ENCODE measurements around the gene CYTL1.
"Not testable (repeated sequence)": the region's sequence is repeated elsewhere in the genome, so short reads cannot be mapped to it uniquely, and the experiment has no call there.

CYTL1 gene

GRCh38 chr4:5033281-5033841 is 14.1 kb upstream of the CYTL1 start:
- DNase-seq (ENCODE audit: low read depth), result no peak

DNA sequence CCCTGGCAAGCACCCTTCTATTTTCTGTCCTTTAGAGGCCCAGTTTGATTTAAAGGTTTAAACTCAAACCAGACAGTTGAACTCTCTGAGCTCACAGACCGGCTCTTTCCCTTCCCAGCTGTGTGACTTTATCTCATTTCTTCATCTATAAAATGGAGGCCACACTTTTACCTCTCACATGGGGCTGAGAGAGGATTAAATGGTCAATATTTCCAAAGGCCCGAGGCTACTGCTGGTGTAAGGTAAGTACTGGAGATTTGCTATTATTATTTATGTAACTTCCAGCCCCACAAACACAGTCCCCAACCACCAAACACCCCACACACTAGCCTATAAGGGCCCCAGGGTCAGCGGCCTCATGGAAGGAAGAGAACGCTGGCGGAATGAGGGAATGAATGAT is 13.6 kb upstream of the CYTL1 start:
- DNase-seq (ENCODE audit: low read depth), result no peak

DNA sequence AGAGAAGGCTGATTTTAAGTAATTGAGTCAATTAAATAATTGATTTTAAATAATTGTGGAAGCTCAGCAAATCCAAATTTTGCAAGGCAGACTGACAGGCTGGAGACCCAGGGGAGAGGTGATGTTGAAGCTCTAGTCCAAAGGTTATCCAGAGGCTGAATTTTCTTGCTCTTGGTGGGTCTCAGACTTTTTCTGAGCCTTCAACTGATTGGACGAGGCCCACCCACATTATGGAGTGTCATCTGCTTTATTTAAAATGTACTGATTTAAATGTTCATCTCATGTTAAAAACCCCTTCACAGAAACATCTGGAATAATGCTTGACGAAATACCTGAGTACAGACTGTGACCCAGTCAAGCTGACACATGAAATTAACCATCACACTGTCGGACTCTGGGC is 11.7 kb upstream of the CYTL1 start:
- no peak for DNase-seq (ENCODE audit: low read depth)

- DNase-seq (ENCODE audit: low read depth), result no peak
These were observed 11.0 kb upstream of the CYTL1 start for GRCh38 chr4:5030221-5030620.

GRCh38 chr4:5029447-5029846 is 10.2 kb upstream of the CYTL1 start:
- DNase-seq (ENCODE audit: low read depth), result no peak

DNA sequence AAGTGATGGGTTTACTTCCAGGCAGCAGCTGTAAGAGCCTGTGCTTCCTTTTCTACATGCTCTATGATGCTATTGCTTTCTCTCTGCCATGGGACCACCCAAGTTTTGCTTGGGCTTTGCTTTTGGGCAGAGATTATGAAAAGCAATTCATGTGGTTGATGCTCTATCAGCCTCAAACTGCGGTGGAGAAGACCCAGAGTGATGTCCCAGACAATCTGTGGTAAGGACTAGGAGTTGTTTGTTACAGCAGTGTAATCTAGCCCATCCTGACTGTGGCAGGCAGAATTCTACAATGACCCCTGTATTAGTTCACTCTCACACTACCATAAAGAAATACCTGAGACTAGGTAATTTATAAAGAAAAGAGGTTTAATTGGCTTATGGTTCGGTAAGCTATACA is 9.2 kb upstream of the CYTL1 start:
- no peak for DNase-seq (ENCODE audit: low read depth)

- no peak for DNase-seq (ENCODE audit: low read depth)
These were observed 8.1 kb upstream of the CYTL1 start for GRCh38 chr4:5027346-5027745.

DNA sequence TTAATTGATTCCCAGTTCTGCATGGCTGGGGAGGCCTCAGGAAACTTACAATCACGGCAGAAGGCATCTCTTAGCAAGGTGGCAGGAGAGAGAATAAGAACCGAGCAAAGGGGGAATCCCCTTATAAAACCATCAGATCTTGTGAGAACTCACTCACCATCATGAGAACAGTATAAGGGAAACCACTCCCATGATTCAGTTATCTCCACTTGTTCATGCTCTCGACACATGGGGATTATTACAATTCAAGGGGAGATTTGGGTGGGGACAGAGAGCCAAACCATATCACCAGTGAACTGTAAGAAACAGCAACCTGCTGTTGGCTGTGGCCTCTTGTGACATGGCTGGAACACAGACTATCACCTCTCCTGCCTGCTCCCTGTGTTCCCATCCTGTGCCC is 7.1 kb upstream of the CYTL1 start:
- no peak for DNase-seq (ENCODE audit: low read depth)

DNA sequence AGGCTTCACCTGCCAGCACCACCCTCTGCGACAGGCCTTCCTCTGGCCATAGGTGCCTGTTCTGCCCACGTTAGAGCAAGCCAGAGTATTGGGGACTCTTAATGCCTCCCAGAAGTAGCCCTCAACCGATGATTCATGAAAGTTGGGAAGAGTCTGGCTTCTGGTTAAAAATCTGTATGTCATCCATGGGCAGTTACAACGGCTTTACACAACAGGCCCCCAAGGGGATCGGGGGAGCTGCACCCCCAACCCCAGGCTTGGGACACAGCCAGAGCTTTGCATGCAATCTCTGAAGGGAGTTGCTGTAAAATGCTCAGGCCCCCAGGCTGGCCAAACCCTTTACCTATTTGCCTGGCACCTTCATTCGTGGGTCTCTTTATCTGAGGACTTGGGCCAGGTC is 5.4 kb upstream of the CYTL1 start:
- DNase-seq (ENCODE audit: low read depth), result no peak

DNA sequence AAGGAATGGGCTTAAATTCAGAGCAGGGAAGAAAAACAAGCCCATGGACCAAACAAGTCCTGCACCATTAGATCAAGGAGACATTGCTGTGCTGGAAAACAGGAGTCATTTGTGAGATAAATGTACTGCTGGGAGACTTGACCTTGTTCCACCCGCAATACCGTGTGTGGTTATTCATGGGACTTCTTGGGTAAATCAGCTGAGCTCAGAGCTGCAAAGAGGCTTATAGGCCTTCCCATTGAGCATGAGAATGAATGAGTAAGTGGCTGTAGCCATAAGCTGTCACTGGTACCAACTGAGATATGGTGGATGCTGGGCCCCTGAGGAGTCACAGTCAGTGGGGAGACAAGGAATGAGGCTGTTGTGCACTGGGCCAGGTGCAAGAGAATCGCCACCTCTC is 2.3 kb upstream of the CYTL1 start:
- DNase-seq (ENCODE audit: low read depth), result no peak

DNA sequence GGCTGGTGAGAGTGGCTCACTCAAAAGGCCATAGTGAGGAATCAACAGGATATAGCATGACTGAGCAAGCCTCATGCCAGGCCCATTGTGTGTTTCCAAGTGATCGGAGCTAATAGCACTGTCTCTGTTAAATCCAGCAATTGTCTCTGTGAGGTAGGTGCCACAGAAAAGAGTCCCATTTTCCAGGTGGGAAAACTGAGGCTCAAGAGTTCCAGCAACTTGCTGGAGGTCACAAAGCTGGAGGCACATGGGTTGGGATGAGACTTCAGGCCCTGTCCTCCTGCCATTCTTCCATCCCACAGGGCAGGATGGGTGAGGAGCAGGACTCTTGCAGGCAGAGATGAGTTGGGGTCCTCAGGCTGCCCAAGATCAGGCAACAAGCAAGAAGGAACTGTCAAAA is 1.1 kb upstream of the CYTL1 start:
- no peak for DNase-seq (ENCODE audit: low read depth)

GRCh38 chr4:5019796-5020195 is 538 bp upstream of the CYTL1 start:
- DNase-seq (ENCODE audit: low read depth), result no peak

DNA sequence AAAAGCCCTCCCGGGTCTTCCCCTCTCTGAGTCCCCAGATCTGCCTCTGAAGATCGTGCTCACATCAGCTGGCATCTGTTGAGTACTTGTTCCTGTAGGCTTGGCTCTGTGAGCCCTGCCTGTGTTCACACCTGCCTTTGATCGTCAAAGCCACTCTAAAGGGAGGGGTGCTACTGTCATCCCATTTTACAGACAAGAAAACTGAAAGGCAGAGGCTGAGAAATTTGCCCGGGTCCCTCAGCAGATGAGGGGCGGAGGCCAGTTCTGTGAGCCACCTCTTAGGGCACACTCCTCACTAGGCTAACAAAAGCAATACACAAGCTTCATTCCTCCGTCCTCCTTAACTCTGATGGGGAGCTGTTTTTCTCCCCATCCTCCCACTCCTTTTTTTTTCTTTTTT is 655 bp downstream of the CYTL1 start:
- DNase-seq (ENCODE audit: low read depth), result no peak

DNA sequence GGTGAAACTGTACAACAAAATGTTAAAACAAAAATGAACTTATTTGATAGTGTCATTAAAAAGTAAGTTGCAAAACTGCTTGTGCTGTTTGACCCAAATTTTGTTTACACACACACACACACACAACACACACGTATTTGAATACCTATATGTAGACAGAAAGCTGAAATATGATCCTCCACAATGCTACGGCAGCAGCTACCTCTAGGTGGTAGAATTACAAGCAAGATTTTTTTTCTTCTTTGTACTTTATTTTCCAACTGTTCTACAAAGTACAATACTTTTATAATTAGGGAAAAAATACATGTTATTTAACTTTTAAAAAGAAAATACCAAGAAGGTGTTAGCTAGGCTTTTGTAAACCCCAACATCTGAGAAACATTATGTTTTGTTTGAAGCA is 1.2 kb downstream of the CYTL1 start:
- no peak for DNase-seq (ENCODE audit: low read depth)

GRCh38 chr4:5014007-5014682 is 5.1 kb downstream of the CYTL1 start:
- no peak for DNase-seq (ENCODE audit: low read depth)

DNA sequence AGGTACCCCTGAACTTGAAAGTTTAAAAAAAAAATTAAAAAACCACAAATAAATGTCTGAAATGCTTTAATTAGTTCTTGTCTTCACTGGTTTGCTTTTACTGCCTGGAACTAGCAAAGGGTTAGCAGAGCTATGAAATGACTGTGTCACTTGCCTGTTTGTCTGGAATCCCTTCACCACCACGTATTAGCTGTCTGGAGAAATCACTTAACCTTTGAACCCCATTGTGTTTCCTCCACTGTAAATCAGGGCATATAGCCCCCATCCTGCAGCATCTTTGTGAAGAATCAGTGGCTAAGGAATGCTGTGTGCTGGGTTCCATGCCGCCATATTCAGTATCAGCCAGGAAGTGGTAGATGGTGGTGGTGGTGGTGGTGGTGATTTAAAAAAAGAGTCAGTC is 6.3 kb downstream of the CYTL1 start:
- DNase-seq (ENCODE audit: low read depth), result no peak

DNA sequence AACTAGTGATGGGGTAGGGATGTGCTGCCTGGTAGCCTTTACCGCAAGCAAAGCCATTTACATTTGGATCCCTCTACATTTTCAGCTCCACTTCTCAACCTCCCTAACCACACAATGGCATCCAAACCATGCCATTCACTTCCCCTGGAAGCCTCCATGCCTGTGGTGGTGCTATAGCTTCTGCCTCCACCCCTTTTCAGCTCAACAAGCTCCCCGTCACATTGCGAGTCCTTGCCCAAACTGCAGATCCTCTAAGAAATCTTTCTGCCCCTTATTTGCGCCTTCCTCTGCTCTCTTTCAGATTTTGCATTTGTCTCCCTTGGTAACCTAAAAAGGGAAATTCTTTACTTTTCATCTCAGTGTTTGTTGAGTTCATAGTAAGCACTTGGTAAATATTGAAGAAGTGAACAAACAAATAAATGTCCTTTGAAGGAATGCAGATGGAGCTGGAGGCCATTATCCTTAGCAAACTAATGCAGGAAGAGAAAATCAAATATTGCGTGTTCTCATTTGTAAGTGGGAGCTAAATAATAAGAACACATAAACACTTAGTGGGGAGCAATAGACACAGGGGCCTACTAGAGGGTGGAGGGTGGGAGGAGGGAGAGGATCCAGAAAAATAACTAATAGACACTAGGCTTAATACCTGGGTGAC is 6.9 kb downstream of the CYTL1 start:
- no peak for DNase-seq (ENCODE audit: low read depth)

- DNase-seq (ENCODE audit: low read depth), result no peak
These were observed 8.3 kb downstream of the CYTL1 start for GRCh38 chr4:5010984-5011383.

GRCh38 chr4:5009796-5010195 is 9.5 kb downstream of the CYTL1 start:
- no peak for DNase-seq (ENCODE audit: low read depth)

- DNase-seq (ENCODE audit: low read depth), result not testable (repeated sequence)
These were observed 12.3 kb downstream of the CYTL1 start for GRCh38 chr4:5006932-5007331.

DNA sequence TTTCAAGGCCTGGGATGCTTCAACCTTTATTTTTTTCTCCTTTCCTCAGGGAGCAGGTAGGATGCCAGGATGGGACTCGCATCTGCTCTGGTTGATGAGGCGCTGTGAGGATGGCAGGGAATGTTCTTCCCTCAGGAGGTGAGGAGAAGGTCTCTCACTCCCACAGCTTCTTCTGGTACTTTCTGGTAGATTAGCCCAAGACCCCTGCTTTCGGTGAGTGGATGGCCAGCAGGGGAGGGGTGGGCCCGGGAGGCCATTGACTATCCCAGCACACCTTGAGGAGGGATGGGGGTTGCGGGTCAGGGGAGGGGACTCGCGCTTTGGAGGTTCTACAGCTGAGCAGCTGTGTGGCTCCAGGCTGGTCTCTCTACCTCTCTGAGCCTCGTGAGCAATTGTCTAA is 14.8 kb downstream of the CYTL1 start:
- no peak for DNase-seq (ENCODE audit: low read depth)

- DNase-seq (ENCODE audit: low read depth), result no peak
These were observed 15.3 kb downstream of the CYTL1 start for GRCh38 chr4:5003918-5004317.

- DNase-seq (ENCODE audit: low read depth), result no peak
These were observed 15.8 kb downstream of the CYTL1 start for GRCh38 chr4:5003372-5003857.

DNA sequence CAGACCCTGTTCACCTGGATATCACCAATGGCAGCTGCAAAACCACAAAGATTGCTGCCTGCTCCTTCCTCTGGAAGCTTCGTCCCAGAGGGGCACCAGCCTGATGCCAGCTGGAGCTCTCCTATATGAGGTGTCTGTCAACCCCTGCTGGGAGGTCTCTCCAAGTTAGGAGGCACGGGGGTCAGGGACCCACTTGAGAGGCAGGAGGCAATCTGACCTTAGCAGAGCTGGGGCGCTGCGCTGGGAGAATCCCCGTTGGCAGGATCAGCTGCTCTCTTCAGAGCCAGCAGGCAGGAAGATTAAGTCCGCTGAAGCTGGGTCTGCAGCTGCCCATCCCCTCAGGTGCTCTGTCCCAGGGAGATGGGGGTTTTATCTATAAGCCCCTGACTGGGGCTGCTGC is 17.6 kb downstream of the CYTL1 start:
- not testable (repeated sequence) for DNase-seq (ENCODE audit: low read depth)
